ENCODE results near the gene ZIM2.

- no peak for TF ChIP-seq GATA2 (IDR thresholded peaks at IDR 0.05; ENCODE audit: low read depth, low read length)
- no peak for TF ChIP-seq GATA3 (IDR thresholded peaks at IDR 0.05; ENCODE audit: low read depth, low read length)
Measured at GRCh38 chr19:56840451-56841192, at the start of gene ZIM2, which contains the start of gene PEG3.

Measured in SH-SY5Y (cell line).